ENCODE measurements around the gene FBL.

The FBL gene

GRCh38 chr19:39842693-39843435 lies 3.3 kb downstream of the FBL start:
- DNase-seq (ENCODE audit: low read depth in 2 of 2): no peak

- DNase-seq (ENCODE audit: low read depth in 2 of 2): no peak
Measured at GRCh38 chr19:39841041-39841440, 5.1 kb downstream of the FBL start.

- no peak for DNase-seq (ENCODE audit: low read depth in 2 of 2)
Measured at GRCh38 chr19:39840492-39840891, 5.7 kb downstream of the FBL start.

GRCh38 chr19:39839678-39840327 lies 6.4 kb downstream of the FBL start:
- DNase-seq (ENCODE audit: low read depth in 2 of 2): no peak

GRCh38 chr19:39838569-39838968 lies 7.6 kb downstream of the FBL start:
- no peak for DNase-seq (ENCODE audit: low read depth in 2 of 2)

- DNase-seq (ENCODE audit: low read depth in 2 of 2): no peak
Measured at GRCh38 chr19:39837978-39838377, 8.2 kb downstream of the FBL start.

GRCh38 chr19:39834287-39834841 lies 11.8 kb downstream of the FBL start:
- DNase-seq (ENCODE audit: low read depth in 2 of 2): no peak

GRCh38 chr19:39833464-39834286 lies 12.5 kb downstream of the FBL start, which contains the start of gene DYRK1B:
TSS of gene DYRK1B (minus strand) at chr19:39834162. CDS start at chr19:39831867, 2,295 bp downstream.
- DNase-seq (ENCODE audit: low read depth in 2 of 2): peak; percentile 91 to 93

- DNase-seq (ENCODE audit: low read depth in 2 of 2): no peak
Measured at GRCh38 chr19:39833160-39833463, 13.1 kb downstream of the FBL start.

GRCh38 chr19:39832341-39833083 lies 13.7 kb downstream of the FBL start:
- no peak for DNase-seq (ENCODE audit: low read depth in 2 of 2)

- DNase-seq (ENCODE audit: low read depth in 2 of 2): no peak
Measured at GRCh38 chr19:39831679-39832078, 14.5 kb downstream of the FBL start.

GRCh38 chr19:39830847-39831246 lies 15.3 kb downstream of the FBL start:
- DNase-seq (ENCODE audit: low read depth in 2 of 2): no peak

GRCh38 chr19:39830406-39830805 lies 15.8 kb downstream of the FBL start:
- DNase-seq (ENCODE audit: low read depth in 2 of 2): no peak

GRCh38 chr19:39829702-39830275 lies 16.4 kb downstream of the FBL start:
- no peak for DNase-seq (ENCODE audit: low read depth in 2 of 2)

GRCh38 chr19:39828654-39829032 lies 17.5 kb downstream of the FBL start:
- DNase-seq (ENCODE audit: low read depth in 2 of 2): no peak

- DNase-seq (ENCODE audit: low read depth in 2 of 2): no peak
Measured at GRCh38 chr19:39828015-39828653, 18.0 kb downstream of the FBL start.

- no peak for DNase-seq (ENCODE audit: low read depth in 2 of 2)
Measured at GRCh38 chr19:39827216-39827615, 19.0 kb downstream of the FBL start.

- DNase-seq (ENCODE audit: low read depth in 2 of 2): no peak
Measured at GRCh38 chr19:39826311-39826945, 19.8 kb downstream of the FBL start.

GRCh38 chr19:39825531-39826076 lies 20.6 kb downstream of the FBL start:
- no peak for DNase-seq (ENCODE audit: low read depth in 2 of 2)

- no peak for DNase-seq (ENCODE audit: low read depth in 2 of 2)
Measured at GRCh38 chr19:39825093-39825463, 21.1 kb downstream of the FBL start.

Data from stimulated activated CD8-positive, alpha-beta memory T cell treated with anti-CD3 and anti-CD28 coated beads, Interleukin-15, amount 100 ng/mL, for 4 hours (primary cell).